HepG2 (cell line): Measurements from ENCODE around the gene QKI. TPM values are rescaled to one million over a fixed set of nuclear protein-coding genes. Genes with fewer than 3 reads are reported as not detected.
A peak's percentile ranks its signal among the peaks of the same experiment; 100 is the strongest.

Source experiments
- ATAC-seq: fragments of 200-7000 bp; cut with Tn5 transposase; 3 replicates; pipeline ENCODE4 v1.9.1; 2020; ENCODE audit warnings: mild to moderate bottlenecking, moderate library complexity
- BruUV-seq: library from RNA; stranded (reverse); fragments of 400-500 nt; replicated peaks from 2 replicates; lab custom pipeline; 2021; lab: Mats Ljungman, UMichigan
- CTCF ChIA-PET: fragments of 300-600 bp; formaldehyde crosslinking; extraction: SDS; loops from one replicate; lab custom pipeline; 2021; ENCODE audit warnings: low total read pairs, inconsistent platforms, low intra/inter-chr PET ratio; lab: Yijun Ruan, JAX
- POLR2A ChIA-PET: fragments of 350-600 bp; sonication (Branson Sonifier 250); formaldehyde crosslinking; loops from one replicate; lab custom pipeline; 2020; ENCODE audit warnings: antibody characterized with exemption, inconsistent platforms; lab: Yijun Ruan, JAX
- DNase-seq: peaks from one replicate; pipeline ENCODE4 v3.0.0-alpha.2; 2015; ENCODE audit warnings: low spot score
- FAIRE-seq: peaks from 3 replicates; lab custom pipeline; 2011; peaks lifted over from hg19 to GRCh38; lab: Jason Lieb, UNC
- H2AFZ ChIP-seq: one replicate; pipeline ENCODE4 v1.6.1; 2011; ENCODE audit warnings: low read length, inconsistent platforms
- H3K27ac ChIP-seq: fragments of 300-600 bp; 3 replicates; pipeline ENCODE4 v1.8.0; 2011; ENCODE audit warnings: mixed run types, mild to moderate bottlenecking, mixed read lengths, low read length, inconsistent platforms; ENCODE audit not compliant: insufficient read depth; ENCODE audit errors: extremely low read length
- H3K27me3 ChIP-seq, 2 experiments: fragments of 200-600 bp in 1 of 2; 2 replicates in 1 of 2; 3 replicates in 1 of 2; pipeline versions ENCODE4 v1.6.0 to v1.8.0; 2011; ENCODE audit warnings: low read length in 2 of 2, mild to moderate bottlenecking in 2 of 2, moderate library complexity in 2 of 2, inconsistent platforms in 1 of 2; ENCODE audit not compliant: insufficient read depth in 2 of 2, control insufficient read depth in 1 of 2
- H3K36me3 ChIP-seq, 2 experiments: fragments of 200-600 bp in 1 of 2; replicated peaks in 1 of 2; 2 replicates in 1 of 2; 3 replicates in 1 of 2; pipeline versions ENCODE4 v1.5.1 to v1.8.0; 2011; ENCODE audit warnings: low read length in 2 of 2, inconsistent platforms in 1 of 2; ENCODE audit not compliant: insufficient read depth in 2 of 2, control insufficient read depth in 1 of 2
- H3K4me1 ChIP-seq: 2 replicates; pipeline ENCODE4 v1.5.1; 2012; ENCODE audit warnings: low read length, inconsistent platforms; ENCODE audit not compliant: insufficient read depth
- H3K4me2 ChIP-seq: 2 replicates; pipeline ENCODE4 v1.6.0; 2011; ENCODE audit warnings: low read depth, low read length, inconsistent platforms
- H3K4me3 ChIP-seq, 3 experiments: fragments of 200-600 bp in 1 of 3; sonication (generic), shearing (Covaris generic) in 1 of 3; replicated peaks in 1 of 3; 2 replicates each; pipeline ENCODE4 v1.5.1; 2011 to 2016; ENCODE audit warnings: low read length in 3 of 3, inconsistent platforms in 2 of 3, low read depth in 2 of 3, mild to moderate bottlenecking in 2 of 3, control low read depth in 1 of 3, mixed read lengths in 1 of 3; ENCODE audit not compliant: insufficient read depth in 1 of 3
- H3K79me2 ChIP-seq: one replicate; pipeline ENCODE4 v1.6.1; 2011; ENCODE audit warnings: low read length, inconsistent platforms; ENCODE audit not compliant: insufficient read depth
- H3K9ac ChIP-seq: 2 replicates; pipeline ENCODE4 v1.6.0; 2011; ENCODE audit warnings: mild to moderate bottlenecking, low read depth, low read length, inconsistent platforms; ENCODE audit not compliant: insufficient read depth
- H3K9me3 ChIP-seq: 2 replicates; pipeline ENCODE4 v1.5.1; 2012; ENCODE audit warnings: mild to moderate bottlenecking, low read length
- H4K20me1 ChIP-seq: 2 replicates; pipeline ENCODE4 v1.6.0; 2011; ENCODE audit warnings: inconsistent platforms, mild to moderate bottlenecking, low read length, moderate library complexity; ENCODE audit not compliant: insufficient read depth
- BRD4 ChIP-seq: sonication (generic); formaldehyde crosslinking; IDR thresholded peaks from 2 replicates; pipeline ENCODE4 v1.4.0; 2020; ENCODE audit warnings: missing genetic modification reagents
- ESRRA ChIP-seq: sonication (generic); formaldehyde crosslinking; IDR thresholded peaks from 2 replicates; pipeline ENCODE4 v1.5.1; 2020; ENCODE audit warnings: mild to moderate bottlenecking, low read depth, missing genetic modification reagents
- KLF16 ChIP-seq, 2 experiments: sonication (generic) in 1 of 2; formaldehyde crosslinking in 1 of 2; IDR thresholded peaks; 2 replicates each; pipeline versions ENCODE4 v1.6.1 to v1.8.0; 2016 to 2023; ENCODE audit warnings: missing genetic modification reagents in 2 of 2, missing compliant biosample characterization in 1 of 2
- MZF1 ChIP-seq: sonication (generic); formaldehyde crosslinking; IDR thresholded peaks from 2 replicates; pipeline ENCODE4 v1.8.1; 2023; ENCODE audit warnings: mild to moderate bottlenecking, missing genetic modification reagents, borderline replicate concordance
- RBM22 ChIP-seq: fragments of 200-400 bp; formaldehyde crosslinking; optimal IDR thresholded peaks from 2 replicates; pipeline ENCODE3; 2017; ENCODE audit warnings: mild to moderate bottlenecking, low read length, moderate library complexity
- SCMH1 ChIP-seq: sonication (generic); formaldehyde crosslinking; IDR thresholded peaks from 2 replicates; pipeline ENCODE4 v1.9.0; 2021; ENCODE audit warnings: missing genetic modification reagents, mild to moderate bottlenecking, borderline replicate concordance
- TBP ChIP-seq: sonication (generic); formaldehyde crosslinking; IDR thresholded peaks from 2 replicates; pipeline ENCODE4 v1.5.0; 2020; ENCODE audit warnings: missing genetic modification reagents
- U2AF2 ChIP-seq: fragments of 200-400 bp; formaldehyde crosslinking; IDR thresholded peaks from 2 replicates; pipeline ENCODE4 v1.6.1; 2017; ENCODE audit warnings: low read depth, mild to moderate bottlenecking, low read length
- ZNF326 ChIP-seq: sonication (generic); formaldehyde crosslinking; IDR thresholded peaks from 2 replicates; pipeline ENCODE4 v1.4.0; 2020; ENCODE audit warnings: missing genetic modification reagents, borderline replicate concordance
- ZNF441 ChIP-seq: sonication (generic); formaldehyde crosslinking; IDR thresholded peaks from 2 replicates; pipeline ENCODE4 v1.7.0; 2021; ENCODE audit warnings: missing genetic modification reagents, borderline replicate concordance
- WGBS: methylation state at CpG from one replicate; pipeline ENCODE4 v1.1.6; 2017; ENCODE audit warnings: low lambda C conversion rate; 5-methylcytosine and 5-hydroxymethylcytosine counted together
- in situ Hi-C: cut with HindIII; loops from 2 replicates; pipeline ENCODE4 v1.10.0; 2017; ENCODE audit warnings: low pct_unique_long_range_greater_than_20kb; ENCODE audit not compliant: extremely low pct_ligation_motif_present
- intact Hi-C: fragments of 100-400 bp; cut with micrococcal nuclease; formaldehyde crosslinking; loops from one replicate; pipeline ENCODE4 v1.10.0; 2022; ENCODE audit not compliant: unreplicated experiment
- polyA plus RNA-seq, 8 experiments: library from polyadenylated mRNA; depleted of rRNA in 3 of 8; stranded (reverse) in 7 of 8; unstranded in 1 of 8; fragments of >200 nt; fragmentation: Illumina TruSeq in 4 of 8; extraction: Trizol in 4 of 8; gene quantifications; 2 replicates each; pipeline versions ENCODE4 v1.2.1 to v1.2.3, GENCODE V29; 2011 to 2016; ENCODE audit warnings: low read depth in 4 of 8, missing spikeins in 1 of 8, mixed read lengths in 1 of 8; ENCODE audit not compliant: insufficient read depth in 1 of 8
- total RNA-seq, 5 experiments: library from RNA; depleted of rRNA; stranded (reverse); fragments of >200 nt; fragmentation: Illumina TruSeq; extraction: Trizol; gene quantifications; 2 replicates each; pipeline ENCODE4 v1.2.3, GENCODE V29; 2016; ENCODE audit warnings: low read depth in 1 of 5
- TF ChIP-seq, protein P1 (sequence below): IDR thresholded peaks from 2 replicates; pipeline ENCODE4 v1.6.1; 2016; ENCODE audit warnings: control low read depth
- TF ChIP-seq, protein P2 (sequence below): IDR thresholded peaks from 2 replicates; pipeline ENCODE4 v1.6.1; 2012; ENCODE audit warnings: low read depth, low read length, improper control_type of control experiment
- TF ChIP-seq, protein P3 (sequence below): IDR thresholded peaks from 2 replicates; pipeline ENCODE4 v1.6.1; 2016; ENCODE audit warnings: low read depth

The QKI gene
- total and polyA plus RNA-seq, 2 of the 13 experiments (the other 11 are each of a cell fraction or from before 2014, with no cell fraction given): 136 to 137 TPM

DNA sequence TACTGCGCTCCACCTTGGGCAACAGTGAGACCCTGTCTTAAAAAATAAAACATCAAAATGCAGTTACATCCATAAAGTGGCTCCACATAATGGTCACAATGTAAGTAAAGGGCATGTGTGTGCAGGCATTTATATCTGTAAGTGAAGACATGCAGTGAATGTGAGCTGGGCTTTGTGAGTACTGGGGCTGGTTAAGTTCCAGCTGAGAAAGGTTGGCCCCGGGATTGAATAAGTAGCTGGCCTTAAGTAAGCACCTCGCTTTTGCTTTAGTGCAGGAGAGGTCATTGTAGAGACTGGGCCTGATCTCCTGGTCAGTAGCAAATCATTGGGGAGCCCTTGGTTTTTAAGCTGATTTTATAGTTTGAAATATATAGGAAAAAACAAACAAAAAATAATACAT, 8.0 kb downstream of the QKI start:
- ChIA-PET CTCF (no interaction called here), POLR2A (interaction anchor here (1.3 kb wide), 1 partner anchor 19 kb away, joined by 3 read pairs; no protein-coding TSS in a partner anchor)
- no peak overlapping the region for H3K4me2 ChIP-seq
- peaks cover 99% of the 10 kb centered on the region for H3K79me2 ChIP-seq
- H4K20me1 ChIP-seq: peaks cover 70% of the 10 kb centered on the region
- no peaks in the 10 kb centered on the region for H3K9me3 ChIP-seq
- H3K27me3 ChIP-seq: no peaks in the 10 kb centered on the region
- in situ Hi-C loops: loop anchor here (10.0 to 25.0 kb wide), 3 partner anchors 142 to 690 kb away; no protein-coding TSS in a partner anchor
- ATAC-seq (peak; percentile 21; the same call in 2 of the 3 replicates), DNase-seq (no peak), FAIRE-seq (no peak)
- 0 out of 2 replicates have a peak, but pooled peaks have one; percentile 13 for TF ChIP-seq BRD4 (CRISPR knock-in tag)
- TF ChIP-seq, protein P1, sequence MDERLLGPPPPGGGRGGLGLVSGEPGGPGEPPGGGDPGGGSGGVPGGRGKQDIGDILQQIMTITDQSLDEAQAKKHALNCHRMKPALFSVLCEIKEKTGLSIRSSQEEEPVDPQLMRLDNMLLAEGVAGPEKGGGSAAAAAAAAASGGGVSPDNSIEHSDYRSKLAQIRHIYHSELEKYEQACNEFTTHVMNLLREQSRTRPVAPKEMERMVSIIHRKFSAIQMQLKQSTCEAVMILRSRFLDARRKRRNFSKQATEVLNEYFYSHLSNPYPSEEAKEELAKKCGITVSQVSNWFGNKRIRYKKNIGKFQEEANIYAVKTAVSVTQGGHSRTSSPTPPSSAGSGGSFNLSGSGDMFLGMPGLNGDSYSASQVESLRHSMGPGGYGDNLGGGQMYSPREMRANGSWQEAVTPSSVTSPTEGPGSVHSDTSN (CRISPR knock-in tag): no peak
- no peak for TF ChIP-seq MZF1 (CRISPR knock-in tag)
- TF ChIP-seq RBM22: peak; percentile 20
- H2AFZ ChIP-seq: no peak overlapping the region
- H3K36me3 ChIP-seq: 0 out of 5 replicates have a peak, but pooled peaks cover 0 to 3% of the 10 kb centered on the region in 2 experiments
- H3K27ac ChIP-seq: no peak overlapping the region
- no TSS peak for BruUV-seq
- H3K4me1 ChIP-seq: peaks cover 67% of the 10 kb centered on the region
- WGBS: 89% methylated on average over 3 of the region's 3 CpGs
- intact Hi-C loops: no loop called here
- no peak overlapping the region for H3K4me3 ChIP-seq
- H3K9ac ChIP-seq: no peak overlapping the region

DNA sequence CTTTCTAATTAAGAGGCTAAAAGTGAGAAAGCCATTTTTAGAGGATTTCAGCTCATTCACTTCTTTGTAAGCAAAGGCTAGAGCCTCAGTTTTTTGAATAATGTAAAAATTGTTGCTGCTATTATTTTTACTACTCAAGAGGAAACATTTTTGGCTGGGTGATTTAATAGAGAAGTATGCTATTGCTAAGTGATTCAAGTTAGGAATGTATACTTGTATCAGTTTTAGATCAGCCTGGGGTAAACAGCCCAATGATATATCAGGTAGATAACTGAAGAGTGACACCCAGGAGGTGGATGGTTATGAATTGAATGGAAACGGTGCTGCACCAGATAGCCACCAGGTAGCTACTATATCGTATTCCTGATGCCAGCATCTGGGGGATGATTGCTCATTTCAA, 9.2 kb downstream of the QKI start:
- Histone ChIP-seq H3K79me2 (peaks cover 99% of the 10 kb centered on the region), H3K27ac (no peak overlapping the region), H3K27me3 (no peaks in the 10 kb centered on the region), H3K9ac (no peak overlapping the region), H4K20me1 (peaks cover 72% of the 10 kb centered on the region), H3K4me1 (peaks cover 64% of the 10 kb centered on the region), H3K4me3 (no peak overlapping the region), H3K4me2 (no peak overlapping the region), H3K9me3 (no peaks in the 10 kb centered on the region), H3K36me3 (0 out of 5 replicates have a peak, but pooled peaks cover 0 to 3% of the 10 kb centered on the region in 2 experiments), H2AFZ (no peak overlapping the region)
- FAIRE-seq (no peak), ATAC-seq (no peak), DNase-seq (no peak)
- BruUV-seq: no TSS peak
- intact Hi-C loops: no loop called here
- in situ Hi-C loops: loop anchor here (10.0 to 25.0 kb wide), 3 partner anchors 141 to 689 kb away; no protein-coding TSS in a partner anchor
- CTCF ChIA-PET: no interaction called here
- 96% methylated on average over 2 of the region's 2 CpGs for WGBS
- POLR2A ChIA-PET: interaction anchor here (1.3 kb wide), 1 partner anchor 18 kb away, joined by 3 read pairs; no protein-coding TSS in a partner anchor
- TF ChIP-seq ZNF441 (no peak), U2AF2 (no peak), TBP (no peak), KLF16 (CRISPR knock-in tag; IDR thresholded peaks at IDR 0.05) (no peak), SCMH1 (CRISPR knock-in tag) (no peak), ESRRA (CRISPR knock-in tag) (no peak), ZNF326 (CRISPR knock-in tag) (no peak)
- TF ChIP-seq, protein P2, sequence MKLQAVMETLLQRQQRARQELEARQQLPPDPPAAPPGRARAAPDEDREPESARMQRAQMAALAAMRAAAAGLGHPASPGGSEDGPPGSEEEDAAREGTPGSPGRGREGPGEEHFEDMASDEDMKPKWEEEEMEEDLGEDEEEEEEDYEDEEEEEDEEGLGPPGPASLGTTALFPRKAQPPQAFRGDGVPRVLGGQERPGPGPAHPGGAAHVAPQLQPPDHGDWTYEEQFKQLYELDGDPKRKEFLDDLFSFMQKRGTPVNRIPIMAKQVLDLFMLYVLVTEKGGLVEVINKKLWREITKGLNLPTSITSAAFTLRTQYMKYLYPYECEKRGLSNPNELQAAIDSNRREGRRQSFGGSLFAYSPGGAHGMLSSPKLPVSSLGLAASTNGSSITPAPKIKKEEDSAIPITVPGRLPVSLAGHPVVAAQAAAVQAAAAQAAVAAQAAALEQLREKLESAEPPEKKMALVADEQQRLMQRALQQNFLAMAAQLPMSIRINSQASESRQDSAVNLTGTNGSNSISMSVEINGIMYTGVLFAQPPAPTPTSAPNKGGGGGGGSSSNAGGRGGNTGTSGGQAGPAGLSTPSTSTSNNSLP: no peak
- TF ChIP-seq, protein P3, sequence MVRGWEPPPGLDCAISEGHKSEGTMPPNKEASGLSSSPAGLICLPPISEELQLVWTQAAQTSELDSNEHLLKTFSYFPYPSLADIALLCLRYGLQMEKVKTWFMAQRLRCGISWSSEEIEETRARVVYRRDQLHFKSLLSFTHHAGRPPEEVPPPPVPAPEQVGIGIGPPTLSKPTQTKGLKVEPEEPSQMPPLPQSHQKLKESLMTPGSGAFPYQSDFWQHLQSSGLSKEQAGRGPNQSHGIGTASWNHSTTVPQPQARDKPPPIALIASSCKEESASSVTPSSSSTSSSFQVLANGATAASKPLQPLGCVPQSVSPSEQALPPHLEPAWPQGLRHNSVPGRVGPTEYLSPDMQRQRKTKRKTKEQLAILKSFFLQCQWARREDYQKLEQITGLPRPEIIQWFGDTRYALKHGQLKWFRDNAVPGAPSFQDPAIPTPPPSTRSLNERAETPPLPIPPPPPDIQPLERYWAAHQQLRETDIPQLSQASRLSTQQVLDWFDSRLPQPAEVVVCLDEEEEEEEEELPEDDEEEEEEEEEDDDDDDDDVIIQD: no peak
